SK-N-SH (cell line): ENCODE measurements around the gene SCAPER. TPM values are rescaled to one million over a fixed set of nuclear protein-coding genes. Genes with fewer than 3 reads are reported as not detected.

Experiments used
- CTCF ChIA-PET: fragments of 300-600, 350-600 bp; formaldehyde crosslinking; extraction: SDS; loops from one replicate; lab custom pipeline; 2021; lab: Yijun Ruan, JAX
- POLR2A ChIA-PET: fragments of 350-600 bp; sonication (Branson Sonifier 250); formaldehyde crosslinking; extraction: SDS; loops from one replicate; lab custom pipeline; 2020; ENCODE audit warnings: antibody characterized with exemption, inconsistent platforms; lab: Yijun Ruan, JAX
- DNase-seq: peaks from one replicate; pipeline ENCODE4 v3.0.0; 2012
- H2AFZ ChIP-seq: fragments of 200-600 bp; sonication (generic); 2 replicates; pipeline ENCODE4 v1.8.1; 2016; ENCODE audit warnings: antibody characterized with exemption, mild to moderate bottlenecking, low read depth
- H3F3A ChIP-seq: fragments of 200-600 bp; sonication (generic); replicated peaks from 2 replicates; pipeline ENCODE3; 2016; ENCODE audit warnings: antibody characterized with exemption, mild to moderate bottlenecking; ENCODE audit not compliant: insufficient read depth
- H3K27ac ChIP-seq, 2 experiments: fragments of 200-500 bp in 1 of 2; fragments of 200-600 bp in 1 of 2; sonication (Bioruptor generic) in 1 of 2; sonication (generic), shearing (Covaris generic) in 1 of 2; 2 replicates each; pipeline versions ENCODE4 v1.5.1 to v1.6.1; 2014 to 2016; ENCODE audit warnings: low read depth in 2 of 2, inconsistent platforms in 1 of 2, low read length in 1 of 2, mild to moderate bottlenecking in 1 of 2, mixed read lengths in 1 of 2
- H3K27me3 ChIP-seq: fragments of 200-600 bp; sonication (generic), shearing (Covaris generic); 2 replicates; pipeline ENCODE4 v1.6.1; 2016; ENCODE audit warnings: mixed run types; ENCODE audit not compliant: insufficient read depth
- H3K36me3 ChIP-seq, 2 experiments: fragments of 200-500 bp in 1 of 2; fragments of 200-600 bp in 1 of 2; sonication (Bioruptor generic) in 1 of 2; sonication (generic) in 1 of 2; replicated peaks in 1 of 2; 2 replicates each; pipeline versions ENCODE3 to v1.5.1; 2014 to 2016; ENCODE audit warnings: low read length in 1 of 2, mild to moderate bottlenecking in 1 of 2; ENCODE audit not compliant: insufficient read depth in 2 of 2, control insufficient read depth in 1 of 2
- H3K4me1 ChIP-seq, 2 experiments: fragments of 200-500 bp in 1 of 2; fragments of 200-600 bp in 1 of 2; sonication (Bioruptor generic) in 1 of 2; sonication (generic), shearing (Covaris generic) in 1 of 2; 2 replicates each; pipeline versions ENCODE4 v1.5.1 to v1.6.1; 2014 to 2016; ENCODE audit warnings: low read depth in 1 of 2, low read length in 1 of 2, mixed run types in 1 of 2; ENCODE audit not compliant: insufficient read depth in 2 of 2, control insufficient read depth in 1 of 2
- H3K4me2 ChIP-seq: fragments of 200-600 bp; sonication (generic), shearing (Covaris generic); 2 replicates; pipeline ENCODE4 v1.6.1; 2017; ENCODE audit warnings: mixed run types
- H3K4me3 ChIP-seq, 2 experiments: fragments of 200-500 bp in 1 of 2; fragments of 200-600 bp in 1 of 2; sonication (Bioruptor generic) in 1 of 2; sonication (generic), shearing (Covaris generic) in 1 of 2; 2 replicates each; pipeline versions ENCODE4 v1.5.1 to v1.8.1; 2014 to 2016; ENCODE audit warnings: low read depth in 2 of 2, inconsistent platforms in 1 of 2, low read length in 1 of 2, mild to moderate bottlenecking in 1 of 2, mixed read lengths in 1 of 2, moderate library complexity in 1 of 2
- H3K79me2 ChIP-seq: fragments of 200-600 bp; sonication (generic); 2 replicates; pipeline ENCODE4 v1.8.1; 2017; ENCODE audit warnings: mild to moderate bottlenecking; ENCODE audit not compliant: insufficient read depth
- H3K9ac ChIP-seq: fragments of 200-600 bp; sonication (generic); 2 replicates; pipeline ENCODE4 v1.6.1; 2017; ENCODE audit warnings: mixed run types
- H3K9me2 ChIP-seq: fragments of 200-600 bp; sonication (generic); 2 replicates; pipeline ENCODE4 v1.6.1; 2017; ENCODE audit warnings: mixed run types
- H3K9me3 ChIP-seq: fragments of 200-600 bp; sonication (generic); 2 replicates; pipeline ENCODE4 v1.6.1; 2017; ENCODE audit warnings: mixed run types, mild to moderate bottlenecking, moderate library complexity
- H4K20me1 ChIP-seq: fragments of 200-600 bp; sonication (generic); 2 replicates; pipeline ENCODE4 v1.6.1; 2017; ENCODE audit warnings: mild to moderate bottlenecking, mixed run types; ENCODE audit not compliant: insufficient read depth
- EP300 ChIP-seq, 2 experiments: IDR thresholded peaks; 2 replicates each; pipeline versions ENCODE4 v1.4.0 to v1.6.1; 2012; ENCODE audit warnings: borderline replicate concordance in 1 of 2, low read depth in 1 of 2, low read length in 1 of 2
- EZH2phosphoT487 ChIP-seq: fragments of 200-600 bp; sonication (generic); IDR thresholded peaks from 2 replicates; pipeline ENCODE4 v1.6.1; 2017; ENCODE audit warnings: low read depth, mixed run types, mild to moderate bottlenecking, antibody characterized with exemption, moderate library complexity, borderline replicate concordance
- FOXJ3 ChIP-seq: sonication (generic); formaldehyde crosslinking; IDR thresholded peaks from 2 replicates; pipeline ENCODE4 v1.5.1; 2020; ENCODE audit warnings: mild to moderate bottlenecking, missing genetic modification reagents
- JUND ChIP-seq: IDR thresholded peaks from 2 replicates; pipeline ENCODE4 v1.4.0; 2012
- MEF2A ChIP-seq: IDR thresholded peaks from 2 replicates; pipeline ENCODE4 v1.4.0; 2012; ENCODE audit warnings: low read depth, borderline replicate concordance
- NRF1 ChIP-seq: IDR thresholded peaks from 2 replicates; pipeline ENCODE4 v1.6.1; 2012; ENCODE audit warnings: low read depth, mild to moderate bottlenecking, low read length
- POLR2AphosphoS5 ChIP-seq: IDR thresholded peaks from 2 replicates; pipeline ENCODE4 v1.6.1; 2012; ENCODE audit warnings: low read depth, low read length
- RCOR1 ChIP-seq: fragments of 150-350 bp; IDR thresholded peaks from 2 replicates; pipeline ENCODE4 v1.6.1; 2017; ENCODE audit warnings: antibody characterized with exemption, low read length
- TAF1 ChIP-seq: IDR thresholded peaks from 2 replicates; pipeline ENCODE4 v1.6.1; 2012; ENCODE audit warnings: low read depth, mild to moderate bottlenecking, low read length, moderate library complexity, borderline replicate concordance
- TCF12 ChIP-seq: IDR thresholded peaks from 2 replicates; pipeline ENCODE4 v1.4.0; 2012
- WGBS: methylation state at CpG from one replicate; pipeline ENCODE4 v1.1.6; 2017; ENCODE audit warnings: low lambda C conversion rate; 5-methylcytosine and 5-hydroxymethylcytosine counted together
- polyA plus RNA-seq, 3 experiments: library from polyadenylated mRNA; depleted of rRNA; stranded (reverse); fragments of >200 nt; gene quantifications; 2 replicates each; pipeline ENCODE4 v1.2.3, GENCODE V29; 2012
- TF ChIP-seq, protein P1 (sequence below): IDR thresholded peaks from 2 replicates; pipeline ENCODE4 v1.4.0; 2012; ENCODE audit warnings: low read depth, borderline replicate concordance
- TF ChIP-seq, protein P2 (sequence below): IDR thresholded peaks from 2 replicates; pipeline ENCODE4 v1.6.1; 2012; ENCODE audit warnings: mild to moderate bottlenecking, low read depth, low read length, moderate library complexity
- TF ChIP-seq, protein P3 (sequence below): fragments of 200-600 bp; sonication (generic); IDR thresholded peaks from 2 replicates; pipeline ENCODE4 v1.6.1; 2017; ENCODE audit warnings: antibody characterized with exemption, mild to moderate bottlenecking, moderate library complexity
- TF ChIP-seq, protein P4 (sequence below): IDR thresholded peaks from 2 replicates; pipeline ENCODE4; 2012
- TF ChIP-seq, protein P5 (sequence below): fragments of 150-350 bp; IDR thresholded peaks from 2 replicates; pipeline ENCODE4 v1.6.1; 2017; ENCODE audit warnings: antibody characterized with exemption, low read length, low read depth, borderline replicate concordance

Gene SCAPER
- polyA plus RNA-seq, 1 of the 3 experiments (the other 2 are of a cell fraction), result 1.8 TPM

DNA sequence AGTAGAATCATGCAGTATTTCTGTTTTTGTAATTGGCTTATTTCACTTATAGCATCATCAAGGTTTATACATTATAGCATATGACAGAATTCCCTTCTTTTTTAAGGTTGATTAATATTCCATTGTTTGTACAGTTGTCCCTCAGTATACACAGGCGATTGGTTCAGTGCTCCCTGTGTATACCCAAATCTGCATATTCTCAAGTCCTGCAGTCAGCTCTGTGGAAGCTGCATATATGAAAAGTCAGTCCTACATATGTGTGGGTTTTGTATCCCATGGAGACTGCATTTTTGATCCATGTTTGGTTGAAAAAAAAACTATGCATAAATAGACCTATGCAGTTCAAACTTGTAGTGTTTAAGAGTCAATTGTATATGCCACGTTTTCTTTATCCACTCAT, 440.9 kb downstream of the SCAPER start:
- TF ChIP-seq, protein P1, sequence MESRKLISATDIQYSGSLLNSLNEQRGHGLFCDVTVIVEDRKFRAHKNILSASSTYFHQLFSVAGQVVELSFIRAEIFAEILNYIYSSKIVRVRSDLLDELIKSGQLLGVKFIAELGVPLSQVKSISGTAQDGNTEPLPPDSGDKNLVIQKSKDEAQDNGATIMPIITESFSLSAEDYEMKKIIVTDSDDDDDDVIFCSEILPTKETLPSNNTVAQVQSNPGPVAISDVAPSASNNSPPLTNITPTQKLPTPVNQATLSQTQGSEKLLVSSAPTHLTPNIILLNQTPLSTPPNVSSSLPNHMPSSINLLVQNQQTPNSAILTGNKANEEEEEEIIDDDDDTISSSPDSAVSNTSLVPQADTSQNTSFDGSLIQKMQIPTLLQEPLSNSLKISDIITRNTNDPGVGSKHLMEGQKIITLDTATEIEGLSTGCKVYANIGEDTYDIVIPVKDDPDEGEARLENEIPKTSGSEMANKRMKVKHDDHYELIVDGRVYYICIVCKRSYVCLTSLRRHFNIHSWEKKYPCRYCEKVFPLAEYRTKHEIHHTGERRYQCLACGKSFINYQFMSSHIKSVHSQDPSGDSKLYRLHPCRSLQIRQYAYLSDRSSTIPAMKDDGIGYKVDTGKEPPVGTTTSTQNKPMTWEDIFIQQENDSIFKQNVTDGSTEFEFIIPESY, result no peak
- TF ChIP-seq NRF1 (no peak), TAF1 (no peak), EZH2phosphoT487 (no peak)
- TF ChIP-seq, all 33 proteins: peak for 0
- CTCF ChIA-PET, result interaction anchor here (1.0 kb wide), 1 partner anchor 273 kb away, joined by 4 read pairs; no protein-coding TSS in a partner anchor
- Histone ChIP-seq H3F3A (no peaks in the 10 kb centered on the region), H4K20me1 (no peaks in the 10 kb centered on the region), H3K9ac (no peak overlapping the region), H3K36me3 (peaks cover 0 to 4% of the 10 kb centered on the region in 2 experiments), H3K79me2 (no peaks in the 10 kb centered on the region), H3K9me3 (no peaks in the 10 kb centered on the region; the same call in 1 of the 2 replicates), H3K27ac (no peak overlapping the region), H3K4me1 (no peaks in the 10 kb centered on the region), H3K9me2 (no peaks in the 10 kb centered on the region), H2AFZ (no peak overlapping the region), H3K4me2 (no peak overlapping the region), H3K27me3 (no peaks in the 10 kb centered on the region), H3K4me3 (no peak overlapping the region)
- DNase-seq, result no peak
- POLR2A ChIA-PET, result no interaction called here
- 76% methylated on average over 2 of the region's 2 CpGs for WGBS

DNA sequence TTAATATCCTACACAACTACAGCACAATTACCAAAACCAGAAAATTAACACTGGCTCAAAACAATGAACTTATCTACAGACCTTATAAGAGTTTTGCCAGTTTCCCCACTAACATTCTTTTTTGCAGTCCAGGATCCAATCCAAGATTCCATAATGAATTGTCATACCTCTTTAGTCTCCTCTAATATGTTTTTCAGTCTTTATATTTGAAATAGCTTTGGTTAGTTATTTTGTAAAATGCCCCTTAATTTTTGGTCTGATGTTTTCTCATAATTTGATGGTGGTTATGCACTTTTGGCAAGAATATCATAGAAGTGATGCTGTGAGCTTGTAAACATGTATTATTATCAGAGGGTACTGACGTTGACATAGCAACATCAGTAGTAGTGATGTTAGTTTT, 444.3 kb downstream of the SCAPER start:
- Histone ChIP-seq H3K4me2 (no peak overlapping the region), H3K9me3 (no peaks in the 10 kb centered on the region; the same call in 1 of the 2 replicates), H3K9ac (no peak overlapping the region), H3K27ac (no peak overlapping the region), H3K9me2 (no peaks in the 10 kb centered on the region), H3K4me3 (no peak overlapping the region), H2AFZ (no peak overlapping the region), H3K36me3 (peaks cover 0 to 4% of the 10 kb centered on the region in 2 experiments), H3K79me2 (no peaks in the 10 kb centered on the region), H3F3A (no peaks in the 10 kb centered on the region), H3K4me1 (no peaks in the 10 kb centered on the region), H3K27me3 (no peaks in the 10 kb centered on the region), H4K20me1 (no peaks in the 10 kb centered on the region)
- no peak for TF ChIP-seq FOXJ3
- TF ChIP-seq RCOR1, result no peak
- TF ChIP-seq, protein P2, sequence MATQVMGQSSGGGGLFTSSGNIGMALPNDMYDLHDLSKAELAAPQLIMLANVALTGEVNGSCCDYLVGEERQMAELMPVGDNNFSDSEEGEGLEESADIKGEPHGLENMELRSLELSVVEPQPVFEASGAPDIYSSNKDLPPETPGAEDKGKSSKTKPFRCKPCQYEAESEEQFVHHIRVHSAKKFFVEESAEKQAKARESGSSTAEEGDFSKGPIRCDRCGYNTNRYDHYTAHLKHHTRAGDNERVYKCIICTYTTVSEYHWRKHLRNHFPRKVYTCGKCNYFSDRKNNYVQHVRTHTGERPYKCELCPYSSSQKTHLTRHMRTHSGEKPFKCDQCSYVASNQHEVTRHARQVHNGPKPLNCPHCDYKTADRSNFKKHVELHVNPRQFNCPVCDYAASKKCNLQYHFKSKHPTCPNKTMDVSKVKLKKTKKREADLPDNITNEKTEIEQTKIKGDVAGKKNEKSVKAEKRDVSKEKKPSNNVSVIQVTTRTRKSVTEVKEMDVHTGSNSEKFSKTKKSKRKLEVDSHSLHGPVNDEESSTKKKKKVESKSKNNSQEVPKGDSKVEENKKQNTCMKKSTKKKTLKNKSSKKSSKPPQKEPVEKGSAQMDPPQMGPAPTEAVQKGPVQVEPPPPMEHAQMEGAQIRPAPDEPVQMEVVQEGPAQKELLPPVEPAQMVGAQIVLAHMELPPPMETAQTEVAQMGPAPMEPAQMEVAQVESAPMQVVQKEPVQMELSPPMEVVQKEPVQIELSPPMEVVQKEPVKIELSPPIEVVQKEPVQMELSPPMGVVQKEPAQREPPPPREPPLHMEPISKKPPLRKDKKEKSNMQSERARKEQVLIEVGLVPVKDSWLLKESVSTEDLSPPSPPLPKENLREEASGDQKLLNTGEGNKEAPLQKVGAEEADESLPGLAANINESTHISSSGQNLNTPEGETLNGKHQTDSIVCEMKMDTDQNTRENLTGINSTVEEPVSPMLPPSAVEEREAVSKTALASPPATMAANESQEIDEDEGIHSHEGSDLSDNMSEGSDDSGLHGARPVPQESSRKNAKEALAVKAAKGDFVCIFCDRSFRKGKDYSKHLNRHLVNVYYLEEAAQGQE, result no peak
- TF ChIP-seq, protein P3, sequence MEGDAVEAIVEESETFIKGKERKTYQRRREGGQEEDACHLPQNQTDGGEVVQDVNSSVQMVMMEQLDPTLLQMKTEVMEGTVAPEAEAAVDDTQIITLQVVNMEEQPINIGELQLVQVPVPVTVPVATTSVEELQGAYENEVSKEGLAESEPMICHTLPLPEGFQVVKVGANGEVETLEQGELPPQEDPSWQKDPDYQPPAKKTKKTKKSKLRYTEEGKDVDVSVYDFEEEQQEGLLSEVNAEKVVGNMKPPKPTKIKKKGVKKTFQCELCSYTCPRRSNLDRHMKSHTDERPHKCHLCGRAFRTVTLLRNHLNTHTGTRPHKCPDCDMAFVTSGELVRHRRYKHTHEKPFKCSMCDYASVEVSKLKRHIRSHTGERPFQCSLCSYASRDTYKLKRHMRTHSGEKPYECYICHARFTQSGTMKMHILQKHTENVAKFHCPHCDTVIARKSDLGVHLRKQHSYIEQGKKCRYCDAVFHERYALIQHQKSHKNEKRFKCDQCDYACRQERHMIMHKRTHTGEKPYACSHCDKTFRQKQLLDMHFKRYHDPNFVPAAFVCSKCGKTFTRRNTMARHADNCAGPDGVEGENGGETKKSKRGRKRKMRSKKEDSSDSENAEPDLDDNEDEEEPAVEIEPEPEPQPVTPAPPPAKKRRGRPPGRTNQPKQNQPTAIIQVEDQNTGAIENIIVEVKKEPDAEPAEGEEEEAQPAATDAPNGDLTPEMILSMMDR, result no peak
- TF ChIP-seq, protein P4, sequence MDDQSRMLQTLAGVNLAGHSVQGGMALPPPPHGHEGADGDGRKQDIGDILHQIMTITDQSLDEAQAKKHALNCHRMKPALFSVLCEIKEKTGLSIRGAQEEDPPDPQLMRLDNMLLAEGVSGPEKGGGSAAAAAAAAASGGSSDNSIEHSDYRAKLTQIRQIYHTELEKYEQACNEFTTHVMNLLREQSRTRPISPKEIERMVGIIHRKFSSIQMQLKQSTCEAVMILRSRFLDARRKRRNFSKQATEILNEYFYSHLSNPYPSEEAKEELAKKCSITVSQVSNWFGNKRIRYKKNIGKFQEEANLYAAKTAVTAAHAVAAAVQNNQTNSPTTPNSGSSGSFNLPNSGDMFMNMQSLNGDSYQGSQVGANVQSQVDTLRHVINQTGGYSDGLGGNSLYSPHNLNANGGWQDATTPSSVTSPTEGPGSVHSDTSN, result no peak
- no peak for TF ChIP-seq MEF2A
- TF ChIP-seq TCF12, result no peak
- TF ChIP-seq POLR2AphosphoS5, result no peak
- TF ChIP-seq EP300 (IDR thresholded peaks at IDR 0.05; ENCODE audit: borderline replicate concordance in 1 of 2, low read depth in 1 of 2, low read length in 1 of 2), result no peak
- TF ChIP-seq JUND, result no peak
- TF ChIP-seq, protein P5, sequence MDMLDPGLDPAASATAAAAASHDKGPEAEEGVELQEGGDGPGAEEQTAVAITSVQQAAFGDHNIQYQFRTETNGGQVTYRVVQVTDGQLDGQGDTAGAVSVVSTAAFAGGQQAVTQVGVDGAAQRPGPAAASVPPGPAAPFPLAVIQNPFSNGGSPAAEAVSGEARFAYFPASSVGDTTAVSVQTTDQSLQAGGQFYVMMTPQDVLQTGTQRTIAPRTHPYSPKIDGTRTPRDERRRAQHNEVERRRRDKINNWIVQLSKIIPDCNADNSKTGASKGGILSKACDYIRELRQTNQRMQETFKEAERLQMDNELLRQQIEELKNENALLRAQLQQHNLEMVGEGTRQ, result no peak
- ChIA-PET CTCF (no interaction called here), POLR2A (no interaction called here)
- DNase-seq, result no peak
- WGBS, result 82% methylated on average over 1 of the region's 1 CpG
